GM12878 (cell line): ENCODE results near the gene TBCCD1. TPM values are rescaled to one million over a fixed set of nuclear protein-coding genes. Genes with fewer than 3 reads are reported as not detected.

Experiments used
- ATAC-seq: fragments of 200-7000 bp; cut with Tn5 transposase; 3 replicates; pipeline ENCODE4 v1.9.1; 2020; ENCODE audit warnings: mild to moderate bottlenecking, moderate library complexity
- BruUV-seq: library from RNA; stranded (reverse); fragments of 400-500 nt; replicated peaks from 2 replicates; lab custom pipeline; 2021; lab: Mats Ljungman, UMichigan
- CTCF ChIA-PET: fragments of 300-600 bp; sonication (Branson Sonifier 250); formaldehyde crosslinking; extraction: SDS; loops from one replicate; lab custom pipeline; 2021; ENCODE audit warnings: inconsistent platforms; lab: Yijun Ruan, JAX
- POLR2A ChIA-PET: fragments of 350-600 bp; formaldehyde crosslinking; extraction: SDS; loops from one replicate; lab custom pipeline; 2021; ENCODE audit warnings: inconsistent platforms; lab: Charles Lee
- RAD21 ChIA-PET: fragments of 300-600 bp; sonication (Branson Sonifier 250); formaldehyde crosslinking; loops from one replicate; lab custom pipeline; 2023; ENCODE audit warnings: antibody characterized with exemption; ENCODE audit not compliant: unreplicated experiment; lab: Charles Lee
- SMC1A ChIA-PET: fragments of 300-600 bp; sonication (Branson Sonifier 250); formaldehyde crosslinking; loops from one replicate; lab custom pipeline; 2023; ENCODE audit not compliant: unreplicated experiment, uncharacterized antibody; lab: Charles Lee
- DNase-seq: peaks from one replicate; pipeline ENCODE4 v3.0.0-alpha.2; 2011; ENCODE audit warnings: low read depth, low spot score
- FAIRE-seq: peaks from 3 replicates; lab custom pipeline; 2011; peaks lifted over from hg19 to GRCh38; lab: Jason Lieb, UNC
- H2AFZ ChIP-seq: 2 replicates; pipeline ENCODE4 v1.6.0; 2011; ENCODE audit warnings: low read depth, low read length, control low read depth; ENCODE audit not compliant: control insufficient read depth
- H3K27ac ChIP-seq: 2 replicates; pipeline ENCODE4 v1.5.1; 2011; ENCODE audit warnings: control low read depth; ENCODE audit not compliant: control insufficient read depth, insufficient read depth
- H3K27me3 ChIP-seq, 2 experiments: replicated peaks in 1 of 2; 2 replicates each; pipeline versions ENCODE4 v1.6.0 to v1.6.1; 2011; ENCODE audit warnings: low read length in 1 of 2; ENCODE audit not compliant: control insufficient read depth in 2 of 2, insufficient read depth in 2 of 2
- H3K36me3 ChIP-seq, 2 experiments: 2 replicates each; pipeline ENCODE4 v1.5.1; 2011; ENCODE audit warnings: low read length in 1 of 2; ENCODE audit not compliant: control insufficient read depth in 2 of 2, insufficient read depth in 2 of 2
- H3K4me1 ChIP-seq: 2 replicates; pipeline ENCODE4 v1.6.1; 2011; ENCODE audit warnings: mild to moderate bottlenecking, low read length, moderate library complexity, mixed read lengths; ENCODE audit not compliant: control insufficient read depth, insufficient read depth
- H3K4me2 ChIP-seq: 2 replicates; pipeline ENCODE4 v1.6.0; 2011; ENCODE audit warnings: control low read depth; ENCODE audit not compliant: control insufficient read depth, insufficient read depth
- H3K4me3 ChIP-seq: fragments of 200-600 bp; sonication (generic); 2 replicates; pipeline ENCODE4 v1.5.1; 2016
- H3K79me2 ChIP-seq: 2 replicates; pipeline ENCODE4 v1.6.0; 2011; ENCODE audit warnings: low read length; ENCODE audit not compliant: control insufficient read depth, insufficient read depth
- H3K9ac ChIP-seq: 2 replicates; pipeline ENCODE4 v1.8.0; 2011; ENCODE audit warnings: low read length, control low read depth, mixed read lengths; ENCODE audit not compliant: control insufficient read depth, insufficient read depth
- H3K9me3 ChIP-seq: replicated peaks from 3 replicates; pipeline ENCODE4 v1.5.1; 2011; ENCODE audit warnings: mild to moderate bottlenecking, low read length; ENCODE audit not compliant: control insufficient read depth, insufficient read depth
- H4K20me1 ChIP-seq: 2 replicates; pipeline ENCODE4 v1.6.0; 2011; ENCODE audit not compliant: control insufficient read depth, insufficient read depth
- CBX5 ChIP-seq: sonication (generic); IDR thresholded peaks from 2 replicates; pipeline ENCODE4 v1.6.1; 2016; ENCODE audit warnings: low read depth, moderate library complexity, mild to moderate bottlenecking, inconsistent platforms
- CEBPB ChIP-seq, 2 experiments: fragments of 150-350 bp in 1 of 2; IDR thresholded peaks; 2 replicates each; pipeline ENCODE4 v1.6.1; 2012 to 2014; ENCODE audit warnings: low read depth in 2 of 2, low read length in 2 of 2, borderline replicate concordance in 1 of 2, inconsistent platforms in 1 of 2
- ESRRA ChIP-seq: IDR thresholded peaks from 2 replicates; pipeline ENCODE4 v1.6.1; 2012; ENCODE audit warnings: mild to moderate bottlenecking, low read length, improper control_type of control experiment
- HDGF ChIP-seq: fragments of 450-650 bp; IDR thresholded peaks from 2 replicates; pipeline ENCODE4 v1.6.1; 2016; ENCODE audit warnings: antibody characterized with exemption
- LARP7 ChIP-seq: fragments of 450-650 bp; IDR thresholded peaks from 2 replicates; pipeline ENCODE4 v1.6.1; 2017; ENCODE audit warnings: mild to moderate bottlenecking
- PAX5 ChIP-seq: IDR thresholded peaks from 2 replicates; pipeline ENCODE4 v1.6.1; 2011; ENCODE audit warnings: low read depth, low read length, borderline replicate concordance
- POLR2AphosphoS5 ChIP-seq: IDR thresholded peaks from 2 replicates; pipeline ENCODE4 v1.6.1; 2011; ENCODE audit warnings: mild to moderate bottlenecking, low read length, inconsistent platforms
- SMAD1 ChIP-seq: fragments of 450-650 bp; IDR thresholded peaks from 2 replicates; pipeline ENCODE4 v1.6.1; 2018; ENCODE audit warnings: mild to moderate bottlenecking, low read depth; ENCODE audit not compliant: partially characterized antibody
- SMC3 ChIP-seq: IDR thresholded peaks from 2 replicates; pipeline ENCODE4 v1.6.1; 2011; ENCODE audit warnings: low read length, improper control_type of control experiment, borderline replicate concordance
- SPI1 ChIP-seq: IDR thresholded peaks from 2 replicates; pipeline ENCODE4 v1.6.1; 2011; ENCODE audit warnings: low read depth, mild to moderate bottlenecking, low read length, moderate library complexity, borderline replicate concordance; ENCODE audit not compliant: insufficient read depth
- TCF12 ChIP-seq: IDR thresholded peaks from 2 replicates; pipeline ENCODE4 v1.6.1; 2011; ENCODE audit warnings: low read depth, mild to moderate bottlenecking, low read length
- YBX1 ChIP-seq: fragments of 450-650 bp; IDR thresholded peaks from 2 replicates; pipeline ENCODE4 v1.6.1; 2016; ENCODE audit warnings: antibody characterized with exemption
- YY1 ChIP-seq: IDR thresholded peaks from 2 replicates; pipeline ENCODE4 v1.6.1; 2011; ENCODE audit warnings: low read depth, mild to moderate bottlenecking, low read length
- WGBS: methylation state at CpG from one replicate; pipeline ENCODE4 v1.1.6; 2016; ENCODE audit warnings: low lambda C conversion rate; ENCODE audit not compliant: insufficient replicate concordance, insufficient coverage; ENCODE audit errors: missing lambda C conversion rate; 5-methylcytosine and 5-hydroxymethylcytosine counted together
- in situ Hi-C: fragments of 300-500 bp; cut with MboI; formaldehyde crosslinking; loops from 9 replicates; pipeline ENCODE4 v1.14.3; 2018; ENCODE audit warnings: mixed read lengths
- intact Hi-C: fragments of 100-400 bp; cut with micrococcal nuclease; formaldehyde crosslinking; loops from one replicate; pipeline ENCODE4 v1.14.2; 2022; ENCODE audit not compliant: unreplicated experiment
- polyA plus RNA-seq, 11 experiments: library from polyadenylated mRNA; depleted of rRNA in 4 of 11; unstranded in 6 of 11; stranded (reverse) in 5 of 11; fragments of >200 nt; fragmentation: Nextera tagmentation in 4 of 11; fragmentation: Illumina TruSeq in 1 of 11; extraction: Ambion mirVana in 4 of 11; extraction: Trizol in 1 of 11; gene quantifications; 1 replicate in 1 of 11; 2 replicates in 10 of 11; pipeline versions ENCODE4 v1.2.1 to v1.2.3, GENCODE V29; 2011 to 2016; ENCODE audit warnings: inconsistent platforms in 2 of 11, missing spikeins in 2 of 11, low read depth in 1 of 11
- total RNA-seq, 4 experiments: library from RNA; depleted of rRNA in 3 of 4; stranded (reverse); fragments of >200 nt in 3 of 4; fragmentation: Illumina TruSeq in 1 of 4; extraction: Trizol in 1 of 4; gene quantifications; 2 replicates each; pipeline versions ENCODE4 v1.2.1 to v1.2.3, GENCODE V29; 2013 to 2021
- TF ChIP-seq, protein P1 (sequence below), 3 experiments: IDR thresholded peaks in 2 of 3; conservative IDR thresholded peaks in 1 of 3; 2 replicates each; pipeline ENCODE4 v1.5.1; 2011; ENCODE audit warnings: low read depth in 3 of 3, low read length in 3 of 3, mild to moderate bottlenecking in 3 of 3, control low read depth in 2 of 3, moderate library complexity in 2 of 3, inconsistent platforms in 1 of 3, mixed read lengths in 1 of 3; ENCODE audit not compliant: control insufficient read depth in 2 of 3, insufficient read depth in 1 of 3; ENCODE audit errors: extremely low read depth in 1 of 3
- TF ChIP-seq, protein P2 (sequence below): fragments of 450-650 bp; conservative IDR thresholded peaks from 2 replicates; pipeline ENCODE4 v1.6.1; 2017; ENCODE audit warnings: mild to moderate bottlenecking, moderate library complexity
- TF ChIP-seq, protein P3 (sequence below): fragments of 450-650 bp; IDR thresholded peaks from 2 replicates; pipeline ENCODE4 v1.6.1; 2016; ENCODE audit warnings: mild to moderate bottlenecking

The TBCCD1 gene
- total and polyA plus RNA-seq, 10 of the 15 experiments (the other 5 are each of a cell fraction or from before 2014, with no cell fraction given), result 6.9 to 23.4 (median 14.7) TPM

DNA sequence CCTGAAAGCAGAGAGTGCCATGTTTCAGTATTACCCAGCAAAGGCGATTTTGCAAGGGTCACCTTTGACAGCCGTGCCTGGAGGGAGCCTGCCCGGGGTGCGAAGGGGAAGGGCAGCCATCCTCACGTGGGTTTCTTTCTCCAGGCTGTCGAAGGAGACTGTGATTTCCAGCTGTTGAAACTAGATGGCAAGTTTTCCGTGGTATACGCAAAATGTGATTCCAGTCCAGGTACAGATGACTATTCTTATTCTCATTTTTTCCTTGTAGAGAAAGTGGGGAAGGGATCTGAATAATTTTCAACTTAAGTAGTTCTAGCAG, 49.1 kb upstream of the TBCCD1 start (continued):
- TF ChIP-seq LARP7, result no peak
- no peak for TF ChIP-seq SMAD1
- TF ChIP-seq, all 136 proteins: peak for 0

DNA sequence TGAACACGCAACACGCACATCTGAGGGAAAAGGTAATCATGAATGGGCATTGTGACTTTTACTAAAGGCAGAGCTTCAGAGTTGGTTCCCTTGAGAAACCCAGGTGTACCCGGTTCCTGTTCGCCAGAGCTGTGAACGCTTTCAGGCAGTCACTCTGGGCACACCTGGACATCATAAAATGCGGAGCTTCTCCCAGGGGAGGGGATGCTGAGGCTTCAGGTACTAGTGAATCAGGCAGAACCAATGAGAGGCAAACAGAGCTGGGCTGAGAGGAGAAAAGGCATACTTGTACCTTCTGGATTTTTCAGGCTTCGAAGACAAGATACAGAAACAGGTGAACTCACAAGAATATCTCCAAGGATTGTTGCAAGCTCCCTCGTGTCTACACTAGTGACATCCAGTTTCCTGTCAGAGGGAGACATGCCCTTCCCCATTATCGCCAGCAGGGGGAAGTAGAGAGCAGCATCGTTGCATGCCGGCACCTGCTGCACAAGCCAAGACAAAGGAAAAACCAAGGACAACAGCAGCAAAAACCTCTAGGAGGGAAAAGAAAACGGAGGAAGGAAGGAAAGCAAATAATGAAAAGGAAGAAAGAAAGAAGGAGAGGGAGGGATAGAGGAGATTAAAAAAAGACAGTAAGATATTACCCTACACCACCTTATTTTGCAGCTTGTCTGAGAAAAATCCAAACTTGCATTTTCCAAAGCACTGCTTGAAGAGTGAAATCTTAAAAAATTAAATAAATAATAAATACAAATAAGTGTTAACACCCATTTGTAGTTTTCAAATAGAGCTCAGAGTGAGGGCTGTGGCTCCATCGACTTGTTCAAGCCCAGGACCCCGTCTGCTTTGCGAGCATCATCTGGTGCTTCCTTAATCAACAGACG, 47.7 kb upstream of the TBCCD1 start:
- 14% methylated on average over 16 of the region's 16 CpGs for WGBS
- Histone ChIP-seq H3K4me2 (peak overlapping the region; percentile 56), H3K4me3 (no peak overlapping the region), H3K36me3 (no peaks in the 10 kb centered on the region), H3K27ac (no peak overlapping the region), H3K4me1 (peaks cover 7% of the 10 kb centered on the region), H3K27me3 (peaks cover 2 to 3% of the 10 kb centered on the region in 2 experiments; a peak in 3 of 4 replicates), H4K20me1 (no peaks in the 10 kb centered on the region), H3K9me3 (no peaks in the 10 kb centered on the region), H3K79me2 (no peaks in the 10 kb centered on the region), H2AFZ (peak overlapping the region; percentile 11), H3K9ac (no peak overlapping the region)
- ChIA-PET POLR2A (interaction anchor here (1.0 to 1.2 kb wide), 2 partner anchors 204 to 360 kb away, joined by 3 read pairs; no protein-coding TSS in a partner anchor), RAD21 (interaction anchor here (1.0 to 4.6 kb wide), 7 partner anchors 45 to 671 kb away, joined by 3 to 45 read pairs (median 5); no protein-coding TSS in a partner anchor), SMC1A (interaction anchor here (0.7 to 5.7 kb wide), 31 partner anchors 9 to 671 kb away, joined by 3 to 38 read pairs (median 4); no protein-coding TSS in a partner anchor), CTCF (interaction anchor here (0.7 to 7.7 kb wide), 70 partner anchors 7 to 703 kb away, joined by 3 to 183 read pairs (median 5); partner anchors contain the start of genes DNAJB11, EIF4A2 and TBCCD1)
- intact Hi-C loops, result loop anchor here (1.0 to 10.0 kb wide), 3 partner anchors 206 to 550 kb away; no protein-coding TSS in a partner anchor
- no TSS peak for BruUV-seq
- FAIRE-seq (peak; percentile 99), DNase-seq (peak; percentile 36), ATAC-seq (peak; percentile 81)
- in situ Hi-C loops, result loop anchor here (5.0 kb wide), 1 partner anchor 207 kb away; no protein-coding TSS in a partner anchor
- TF ChIP-seq HDGF (0 out of 2 replicates have a peak, but pooled peaks have one; percentile 26), CEBPB (IDR thresholded peaks at IDR 0.05; ENCODE audit: borderline replicate concordance in 1 of 2, low read depth in 2 of 2, low read length in 2 of 2) (no peak), CBX5 (no peak), SPI1 (peak; percentile 12; the same call in 1 of the 2 replicates), YY1 (peak; percentile 67; the same call in 1 of the 2 replicates), POLR2AphosphoS5 (no peak), TCF12 (0 out of 2 replicates have a peak, but pooled peaks have one; percentile 9), YBX1 (no peak), ESRRA (no peak), SMC3 (peak; percentile 86; the same call in 1 of the 2 replicates), PAX5 (0 out of 2 replicates have a peak, but pooled peaks have one; percentile 11)
- TF ChIP-seq, protein P1, sequence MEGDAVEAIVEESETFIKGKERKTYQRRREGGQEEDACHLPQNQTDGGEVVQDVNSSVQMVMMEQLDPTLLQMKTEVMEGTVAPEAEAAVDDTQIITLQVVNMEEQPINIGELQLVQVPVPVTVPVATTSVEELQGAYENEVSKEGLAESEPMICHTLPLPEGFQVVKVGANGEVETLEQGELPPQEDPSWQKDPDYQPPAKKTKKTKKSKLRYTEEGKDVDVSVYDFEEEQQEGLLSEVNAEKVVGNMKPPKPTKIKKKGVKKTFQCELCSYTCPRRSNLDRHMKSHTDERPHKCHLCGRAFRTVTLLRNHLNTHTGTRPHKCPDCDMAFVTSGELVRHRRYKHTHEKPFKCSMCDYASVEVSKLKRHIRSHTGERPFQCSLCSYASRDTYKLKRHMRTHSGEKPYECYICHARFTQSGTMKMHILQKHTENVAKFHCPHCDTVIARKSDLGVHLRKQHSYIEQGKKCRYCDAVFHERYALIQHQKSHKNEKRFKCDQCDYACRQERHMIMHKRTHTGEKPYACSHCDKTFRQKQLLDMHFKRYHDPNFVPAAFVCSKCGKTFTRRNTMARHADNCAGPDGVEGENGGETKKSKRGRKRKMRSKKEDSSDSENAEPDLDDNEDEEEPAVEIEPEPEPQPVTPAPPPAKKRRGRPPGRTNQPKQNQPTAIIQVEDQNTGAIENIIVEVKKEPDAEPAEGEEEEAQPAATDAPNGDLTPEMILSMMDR (IDR thresholded peaks at IDR 0.05 in 2 of 3, conservative IDR thresholded peaks at IDR 0.05 in 1 of 3; ENCODE audit: control insufficient read depth in 2 of 3, extremely low read depth in 1 of 3, insufficient read depth in 1 of 3, low read depth in 3 of 3, low read length in 3 of 3), result peak; percentile 93 to 98 (median 98)
- TF ChIP-seq, protein P2, sequence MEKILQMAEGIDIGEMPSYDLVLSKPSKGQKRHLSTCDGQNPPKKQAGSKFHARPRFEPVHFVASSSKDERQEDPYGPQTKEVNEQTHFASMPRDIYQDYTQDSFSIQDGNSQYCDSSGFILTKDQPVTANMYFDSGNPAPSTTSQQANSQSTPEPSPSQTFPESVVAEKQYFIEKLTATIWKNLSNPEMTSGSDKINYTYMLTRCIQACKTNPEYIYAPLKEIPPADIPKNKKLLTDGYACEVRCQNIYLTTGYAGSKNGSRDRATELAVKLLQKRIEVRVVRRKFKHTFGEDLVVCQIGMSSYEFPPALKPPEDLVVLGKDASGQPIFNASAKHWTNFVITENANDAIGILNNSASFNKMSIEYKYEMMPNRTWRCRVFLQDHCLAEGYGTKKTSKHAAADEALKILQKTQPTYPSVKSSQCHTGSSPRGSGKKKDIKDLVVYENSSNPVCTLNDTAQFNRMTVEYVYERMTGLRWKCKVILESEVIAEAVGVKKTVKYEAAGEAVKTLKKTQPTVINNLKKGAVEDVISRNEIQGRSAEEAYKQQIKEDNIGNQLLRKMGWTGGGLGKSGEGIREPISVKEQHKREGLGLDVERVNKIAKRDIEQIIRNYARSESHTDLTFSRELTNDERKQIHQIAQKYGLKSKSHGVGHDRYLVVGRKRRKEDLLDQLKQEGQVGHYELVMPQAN, result no peak
- TF ChIP-seq, protein P3, sequence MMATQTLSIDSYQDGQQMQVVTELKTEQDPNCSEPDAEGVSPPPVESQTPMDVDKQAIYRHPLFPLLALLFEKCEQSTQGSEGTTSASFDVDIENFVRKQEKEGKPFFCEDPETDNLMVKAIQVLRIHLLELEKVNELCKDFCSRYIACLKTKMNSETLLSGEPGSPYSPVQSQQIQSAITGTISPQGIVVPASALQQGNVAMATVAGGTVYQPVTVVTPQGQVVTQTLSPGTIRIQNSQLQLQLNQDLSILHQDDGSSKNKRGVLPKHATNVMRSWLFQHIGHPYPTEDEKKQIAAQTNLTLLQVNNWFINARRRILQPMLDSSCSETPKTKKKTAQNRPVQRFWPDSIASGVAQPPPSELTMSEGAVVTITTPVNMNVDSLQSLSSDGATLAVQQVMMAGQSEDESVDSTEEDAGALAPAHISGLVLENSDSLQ, result peak; percentile 45
